ENCODE measurements around the gene F2RL2.

F2RL2 gene

GRCh38 chr5:76583163-76584047, 39.8 kb downstream of the F2RL2 start:
- no peak for DNase-seq (ENCODE audit: low read depth)

- DNase-seq (ENCODE audit: low read depth), result no peak
Measured at GRCh38 chr5:76582230-76583162, 40.7 kb downstream of the F2RL2 start.

GRCh38 chr5:76580981-76581380, 42.2 kb downstream of the F2RL2 start:
- no peak for DNase-seq (ENCODE audit: low read depth)

GRCh38 chr5:76579166-76579937, 43.9 kb downstream of the F2RL2 start:
- no peak for DNase-seq (ENCODE audit: low read depth)

GRCh38 chr5:76576996-76577395, 46.2 kb downstream of the F2RL2 start:
- DNase-seq (ENCODE audit: low read depth), result no peak

- DNase-seq (ENCODE audit: low read depth), result no peak
Measured at GRCh38 chr5:76576450-76576849, 46.8 kb downstream of the F2RL2 start.

GRCh38 chr5:76571559-76571958, 51.6 kb downstream of the F2RL2 start:
- DNase-seq (ENCODE audit: low read depth), result no peak

- no peak for DNase-seq (ENCODE audit: low read depth)
Measured at GRCh38 chr5:76570153-76570552, 53.0 kb downstream of the F2RL2 start.
